Muscle layer of colon (tissue), 2 donors: ENCODE measurements around the gene ASCC3.

Experiments
- H3K27ac ChIP-seq: one replicate; pipeline ENCODE4 v1.7.0; 2013; ENCODE audit warnings: low read depth, mild to moderate bottlenecking, low read length, moderate library complexity
- H3K27me3 ChIP-seq, 2 donors: one replicate each; pipeline ENCODE4 v1.7.0; 2013; ENCODE audit warnings: low read length in 2 of 2, mild to moderate bottlenecking in 2 of 2; ENCODE audit not compliant: insufficient read depth in 2 of 2, control insufficient read depth in 1 of 2
- H3K36me3 ChIP-seq: one replicate; pipeline ENCODE4 v1.7.0; 2013; ENCODE audit warnings: mild to moderate bottlenecking, low read length; ENCODE audit not compliant: insufficient read depth
- H3K4me1 ChIP-seq: one replicate; pipeline ENCODE4 v1.7.0; 2013; ENCODE audit warnings: mild to moderate bottlenecking, low read length; ENCODE audit not compliant: insufficient read depth
- H3K4me3 ChIP-seq, 2 donors: one replicate each; pipeline ENCODE4 v1.7.0; 2013; ENCODE audit warnings: low read length in 2 of 2, low read depth in 1 of 2, mild to moderate bottlenecking in 1 of 2, moderate library complexity in 1 of 2
- H3K9ac ChIP-seq: one replicate; pipeline ENCODE4 v1.7.0; 2013; ENCODE audit warnings: low read length
- H3K9me3 ChIP-seq: one replicate; pipeline ENCODE4 v1.7.0; 2013; ENCODE audit warnings: mild to moderate bottlenecking, low read length
- donor health status: abdominal sarcoma.
- donor health status: Adenocarcinoma of cecum.

ASCC3 gene

DNA sequence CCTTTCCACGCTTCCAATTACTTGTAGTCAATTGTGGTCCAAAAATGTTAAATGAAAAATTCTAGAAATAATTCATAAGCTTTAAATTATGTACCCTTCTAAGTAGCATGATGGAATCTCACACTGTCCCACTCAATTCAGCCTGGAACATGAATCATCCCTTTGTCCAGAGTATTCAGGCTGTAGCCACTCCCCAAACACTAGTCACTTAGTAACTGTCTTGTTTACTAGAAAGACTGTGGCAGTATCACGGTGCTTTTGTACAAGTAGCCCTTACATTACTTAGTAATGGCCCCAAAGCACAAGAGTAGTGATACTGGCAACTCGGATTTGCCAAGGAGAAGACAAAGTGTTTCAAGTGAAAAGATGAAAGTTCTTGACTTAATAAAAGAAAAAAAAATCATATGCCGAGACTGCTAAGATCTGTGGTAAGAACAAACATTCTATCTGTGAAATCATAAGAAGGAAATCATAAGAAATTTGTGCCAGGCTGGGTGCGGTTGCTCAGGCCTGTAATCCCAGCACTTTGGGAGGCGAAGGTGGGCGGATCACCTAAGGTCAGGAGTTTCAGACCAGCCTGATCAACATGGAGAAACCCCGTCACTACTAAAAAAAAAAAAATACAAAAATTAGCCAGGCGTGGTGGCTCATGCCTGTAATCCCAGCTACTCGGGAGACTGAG is 247.9 kb downstream of the ASCC3 start:
- peaks cover 7% of the 10 kb centered on the region for H3K36me3 ChIP-seq
- no peak overlapping the region for H3K9ac ChIP-seq
- H3K27me3 ChIP-seq, result no peaks in the 10 kb centered on the region
- H3K4me1 ChIP-seq, result no peaks in the 10 kb centered on the region
- no peak overlapping the region for H3K27ac ChIP-seq
- H3K9me3 ChIP-seq, result no peaks in the 10 kb centered on the region
- no peak overlapping the region for H3K4me3 ChIP-seq

DNA sequence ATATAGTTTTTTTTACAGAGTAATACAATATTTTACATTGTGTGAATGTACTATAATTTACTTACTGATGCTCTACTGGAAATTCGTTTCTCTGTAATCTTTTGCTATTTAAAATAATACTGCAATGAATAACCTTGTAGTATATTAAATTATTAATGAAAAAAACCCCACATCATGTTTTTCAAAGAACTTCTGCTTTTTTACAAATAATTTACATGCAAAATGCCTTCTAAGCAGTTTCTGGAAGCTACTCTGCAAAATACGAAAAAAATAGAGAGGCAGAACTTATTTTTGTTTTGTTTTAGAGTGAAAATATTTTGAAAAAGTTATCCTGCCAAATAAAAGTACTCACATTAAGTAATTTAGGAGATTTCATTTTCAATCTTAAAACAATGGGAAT is 250.6 kb downstream of the ASCC3 start:
- Histone ChIP-seq H3K9ac (no peak overlapping the region), H3K27me3 (no peaks in the 10 kb centered on the region), H3K36me3 (peaks cover 6% of the 10 kb centered on the region), H3K4me3 (no peak overlapping the region), H3K4me1 (no peaks in the 10 kb centered on the region), H3K9me3 (no peaks in the 10 kb centered on the region), H3K27ac (no peak overlapping the region)

DNA sequence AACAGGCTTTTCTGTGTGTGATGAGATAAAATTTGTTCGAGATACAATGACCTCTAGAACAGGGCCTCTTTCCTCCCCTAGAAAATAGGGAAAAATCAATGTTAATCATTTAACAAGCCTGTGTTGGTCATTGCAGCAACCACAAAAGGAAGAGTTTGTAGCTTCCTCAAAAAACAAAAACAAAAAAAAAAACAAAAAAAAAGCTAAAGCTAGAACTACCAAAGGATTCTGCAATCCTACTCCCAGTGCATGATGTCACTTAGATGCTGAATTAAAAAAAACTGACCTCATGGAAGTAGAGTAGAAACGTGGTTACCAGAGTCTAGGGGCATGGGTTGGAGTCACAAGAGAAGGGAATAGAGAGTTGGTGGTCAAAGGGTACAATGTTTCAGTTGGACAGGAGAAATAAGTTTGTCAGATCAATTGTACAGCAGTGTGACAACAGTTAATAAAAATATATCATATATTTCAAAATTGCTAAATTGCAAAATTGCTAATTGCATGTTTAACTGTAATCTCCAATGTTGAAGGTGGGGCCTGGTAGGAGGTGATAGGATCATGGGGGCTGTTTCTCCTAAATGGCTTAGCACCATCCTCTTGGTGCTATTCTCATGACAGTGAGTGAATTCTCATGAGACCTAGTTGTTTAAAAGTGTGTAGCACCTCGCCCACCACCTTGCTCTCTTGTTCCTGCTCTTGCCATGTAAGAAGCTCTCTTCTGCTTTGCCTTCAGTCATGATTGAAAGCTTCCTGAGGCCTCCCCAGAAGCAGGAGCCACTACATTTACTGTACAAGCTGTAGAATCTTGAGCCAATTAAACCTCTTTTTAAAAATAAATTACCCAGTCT is 253.0 kb downstream of the ASCC3 start:
- H3K9ac ChIP-seq, result no peak overlapping the region
- no peaks in the 10 kb centered on the region for H3K9me3 ChIP-seq
- no peaks in the 10 kb centered on the region for H3K4me1 ChIP-seq
- no peak overlapping the region for H3K27ac ChIP-seq
- H3K4me3 ChIP-seq, result no peak overlapping the region
- H3K27me3 ChIP-seq, result no peaks in the 10 kb centered on the region
- peaks cover 6% of the 10 kb centered on the region for H3K36me3 ChIP-seq

DNA sequence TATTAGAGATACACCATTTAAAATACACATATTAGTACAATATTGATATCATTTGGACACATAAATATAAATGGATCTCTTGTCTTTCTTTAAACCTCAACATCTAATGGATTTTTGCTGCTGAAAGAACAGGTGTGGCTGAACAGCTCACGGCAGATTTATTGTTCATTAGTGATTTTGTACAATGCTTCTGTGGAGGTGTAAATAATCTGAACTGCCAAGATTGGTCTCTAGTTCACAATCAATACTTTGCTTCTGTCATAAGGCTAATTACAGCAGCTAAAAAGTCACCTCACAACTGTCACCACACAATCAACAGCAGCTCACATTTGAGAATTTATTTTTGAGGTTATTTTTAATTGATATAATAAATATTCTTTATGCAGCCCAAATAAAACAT is 254.4 kb downstream of the ASCC3 start:
- H3K9me3 ChIP-seq, result no peaks in the 10 kb centered on the region
- H3K27ac ChIP-seq, result no peak overlapping the region
- no peaks in the 10 kb centered on the region for H3K27me3 ChIP-seq
- H3K4me1 ChIP-seq, result no peaks in the 10 kb centered on the region
- no peak overlapping the region for H3K4me3 ChIP-seq
- no peak overlapping the region for H3K9ac ChIP-seq
- H3K36me3 ChIP-seq, result peaks cover 6% of the 10 kb centered on the region

DNA sequence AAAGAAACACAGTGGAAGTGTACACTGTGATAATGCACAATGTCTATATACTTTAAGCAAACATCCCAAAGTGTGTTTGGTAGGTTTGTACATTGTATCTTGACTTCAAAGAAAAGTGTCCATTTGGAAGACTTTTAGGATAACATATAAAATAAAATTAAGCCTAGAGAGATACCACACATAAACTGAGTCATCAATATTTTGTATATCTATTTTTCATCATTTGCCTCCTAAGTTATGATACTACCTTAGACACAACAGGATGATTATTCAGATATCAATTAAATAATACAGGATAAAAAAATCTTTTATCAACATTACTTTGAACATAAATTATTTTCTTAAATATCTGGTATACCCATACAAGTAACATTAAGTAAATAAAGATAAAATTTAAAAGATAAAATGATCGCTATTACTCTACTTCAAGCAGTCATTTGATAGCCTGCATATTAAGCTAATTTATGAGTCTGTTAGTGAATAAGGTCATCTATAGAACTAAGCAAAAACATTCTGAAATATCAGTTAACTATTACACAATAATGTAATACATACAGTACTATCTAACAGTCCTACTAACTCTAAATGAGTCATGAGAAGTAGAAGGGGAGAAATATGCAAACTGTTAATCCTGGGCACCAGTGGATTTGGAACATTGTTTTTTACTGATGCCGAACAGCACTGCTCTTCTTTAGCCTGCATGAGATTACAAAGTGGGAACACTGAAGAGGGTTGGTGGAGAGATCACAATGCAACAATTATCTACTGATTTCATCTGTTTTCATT is 258.0 kb downstream of the ASCC3 start:
- H3K27me3 ChIP-seq, result no peaks in the 10 kb centered on the region
- H3K27ac ChIP-seq, result no peak overlapping the region
- peaks cover 11% of the 10 kb centered on the region for H3K36me3 ChIP-seq
- H3K4me3 ChIP-seq, result no peak overlapping the region
- no peaks in the 10 kb centered on the region for H3K9me3 ChIP-seq
- H3K4me1 ChIP-seq, result no peaks in the 10 kb centered on the region
- no peak overlapping the region for H3K9ac ChIP-seq

DNA sequence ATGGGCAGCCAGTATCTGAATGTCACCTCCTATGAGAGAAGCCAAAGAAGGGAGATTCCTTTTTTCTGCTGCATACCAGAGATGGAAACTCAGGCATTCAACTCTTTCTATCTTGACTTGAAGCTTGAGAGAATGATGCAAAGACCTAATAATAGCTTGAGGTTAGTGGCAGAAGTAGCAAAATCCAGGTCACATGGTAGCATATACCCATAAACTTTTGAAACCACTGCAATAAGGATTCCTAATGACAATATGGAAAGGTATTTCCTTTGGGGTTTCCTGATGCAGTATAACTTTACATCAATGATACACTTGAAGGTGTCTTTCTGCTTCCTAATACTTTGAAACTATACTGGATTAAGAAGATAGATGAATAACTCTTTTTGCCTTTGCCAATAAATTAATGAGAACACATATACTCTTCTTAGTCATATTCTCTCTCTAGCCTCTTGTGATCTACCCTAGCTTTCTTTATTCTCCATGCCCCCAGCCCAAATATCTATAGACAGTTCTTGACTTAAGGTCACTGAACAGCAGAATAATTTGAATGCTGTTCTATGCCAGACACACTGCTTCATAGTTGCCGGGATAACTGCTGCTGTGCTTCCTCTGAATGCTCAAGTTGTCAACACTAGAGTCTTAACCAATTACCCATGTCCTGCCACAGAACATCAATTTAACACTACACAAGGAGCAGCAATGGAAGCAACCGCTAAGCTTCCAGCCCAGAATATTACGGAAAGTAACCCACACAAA is 260.9 kb downstream of the ASCC3 start:
- H3K27me3 ChIP-seq, result no peaks in the 10 kb centered on the region
- H3K9me3 ChIP-seq, result no peaks in the 10 kb centered on the region
- H3K36me3 ChIP-seq, result peaks cover 6% of the 10 kb centered on the region
- no peak overlapping the region for H3K9ac ChIP-seq
- no peak overlapping the region for H3K27ac ChIP-seq
- no peaks in the 10 kb centered on the region for H3K4me1 ChIP-seq
- H3K4me3 ChIP-seq, result no peak overlapping the region

DNA sequence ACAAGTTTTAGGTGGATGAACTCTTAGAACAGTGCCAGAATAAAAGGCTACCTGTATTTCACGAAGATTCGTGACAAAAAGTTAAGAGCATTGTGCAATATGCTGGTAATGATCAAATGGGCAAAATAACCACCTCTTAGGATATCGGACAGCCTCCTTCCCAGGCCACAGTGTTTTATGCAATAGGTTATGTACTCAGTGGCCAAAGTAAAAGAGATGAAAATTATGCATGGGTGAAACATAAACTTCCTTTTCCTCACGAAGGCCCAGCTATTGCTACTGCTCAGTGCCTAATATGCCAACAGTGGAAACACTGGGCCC is 262.8 kb downstream of the ASCC3 start:
- Histone ChIP-seq H3K4me1 (no peaks in the 10 kb centered on the region), H3K4me3 (no peak overlapping the region), H3K9ac (no peak overlapping the region), H3K9me3 (no peaks in the 10 kb centered on the region), H3K27me3 (no peaks in the 10 kb centered on the region), H3K36me3 (peaks cover 6% of the 10 kb centered on the region), H3K27ac (no peak overlapping the region)

DNA sequence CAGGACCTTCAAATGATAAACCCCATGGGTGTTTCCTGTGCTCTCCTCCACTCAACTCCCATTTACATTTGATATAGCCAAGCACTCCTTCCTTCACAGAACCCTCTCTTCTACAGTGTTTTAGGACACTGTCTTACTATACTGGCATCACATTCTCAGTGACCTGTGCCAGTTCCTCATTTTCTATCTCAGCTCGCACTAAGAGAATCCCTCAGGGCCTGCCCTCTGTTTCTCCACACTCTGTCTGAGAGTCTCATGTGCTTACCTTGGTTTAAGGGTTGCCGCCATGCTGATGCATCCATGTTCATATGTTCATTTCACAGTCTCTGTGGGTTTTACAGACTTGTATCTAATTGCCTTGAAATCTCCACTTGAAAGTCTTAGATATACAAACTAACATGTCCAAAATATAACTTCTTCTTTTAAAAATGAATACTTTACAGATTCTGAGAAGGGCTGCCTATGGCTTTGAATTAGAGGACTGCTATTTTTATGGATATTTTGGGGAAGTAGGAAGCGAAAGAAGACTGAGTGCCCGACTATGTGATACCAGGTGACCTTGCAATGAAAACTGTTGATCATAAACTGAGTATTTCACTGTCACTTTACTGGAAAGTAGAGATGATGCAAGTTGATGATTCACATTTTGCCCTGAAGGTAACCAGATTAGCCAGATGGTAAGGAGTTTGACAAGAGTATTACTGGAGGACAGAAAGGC is 263.3 kb downstream of the ASCC3 start:
- no peaks in the 10 kb centered on the region for H3K4me1 ChIP-seq
- no peak overlapping the region for H3K4me3 ChIP-seq
- no peaks in the 10 kb centered on the region for H3K27me3 ChIP-seq
- no peak overlapping the region for H3K9ac ChIP-seq
- H3K36me3 ChIP-seq, result peaks cover 6% of the 10 kb centered on the region
- no peak overlapping the region for H3K27ac ChIP-seq
- H3K9me3 ChIP-seq, result no peaks in the 10 kb centered on the region

DNA sequence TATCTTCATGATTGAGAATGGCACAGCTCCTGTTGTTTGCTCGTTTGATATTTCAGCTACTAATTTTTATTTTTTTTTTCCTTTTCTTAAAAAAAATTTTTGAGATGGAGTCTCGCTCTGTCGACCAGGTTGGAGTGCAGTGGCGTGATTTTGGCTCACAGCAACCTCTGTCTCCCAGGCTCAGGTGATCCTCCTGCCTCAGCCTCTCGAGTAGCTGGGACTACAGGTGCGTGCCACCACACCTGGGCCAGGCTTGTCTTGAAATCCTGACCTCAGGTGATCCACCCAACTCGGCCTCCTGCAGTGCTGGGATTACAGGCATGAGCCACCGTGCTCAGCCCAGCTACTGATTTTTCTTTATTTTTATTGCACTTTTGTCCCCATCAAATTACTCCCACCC is 266.2 kb downstream of the ASCC3 start:
- Histone ChIP-seq H3K27ac (no peak overlapping the region), H3K9me3 (no peaks in the 10 kb centered on the region), H3K4me3 (no peak overlapping the region), H3K27me3 (no peaks in the 10 kb centered on the region), H3K36me3 (peaks cover 6% of the 10 kb centered on the region), H3K4me1 (no peaks in the 10 kb centered on the region), H3K9ac (no peak overlapping the region)

DNA sequence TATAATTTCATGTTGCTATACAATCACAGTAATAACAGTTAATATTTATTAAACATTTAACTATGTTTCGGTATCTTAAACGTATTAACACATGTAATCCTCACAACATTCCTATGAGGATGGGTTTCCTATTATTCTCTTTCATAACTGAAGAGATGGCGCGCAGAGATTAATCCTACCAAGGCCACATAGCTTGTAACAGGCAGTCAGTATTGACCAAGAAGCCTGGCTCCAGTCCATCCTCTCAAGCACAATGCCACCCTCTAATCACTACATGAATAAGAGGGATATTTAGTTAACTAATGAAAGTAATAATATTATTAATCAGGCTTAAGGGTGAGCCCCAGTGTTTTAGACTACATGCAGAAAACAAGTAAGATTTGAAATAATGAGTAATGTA is 266.7 kb downstream of the ASCC3 start:
- H3K36me3 ChIP-seq, result peaks cover 6% of the 10 kb centered on the region
- no peak overlapping the region for H3K27ac ChIP-seq
- no peak overlapping the region for H3K4me3 ChIP-seq
- no peak overlapping the region for H3K9ac ChIP-seq
- H3K9me3 ChIP-seq, result no peaks in the 10 kb centered on the region
- no peaks in the 10 kb centered on the region for H3K4me1 ChIP-seq
- H3K27me3 ChIP-seq, result no peaks in the 10 kb centered on the region
